H9 (cell line): ENCODE data around the gene DPY30. TPM values are rescaled to one million over a fixed set of nuclear protein-coding genes. Genes with fewer than 3 reads are reported as not detected.

ENCODE experiments used
- DNase-seq: peaks from one replicate; pipeline ENCODE4 v3.0.0-alpha.2; 2017
- H2AFZ ChIP-seq: one replicate; pipeline ENCODE4 v1.6.1; 2013; ENCODE audit warnings: mild to moderate bottlenecking, low read length, control low read depth, moderate library complexity
- H2AK5ac ChIP-seq: 2 replicates; pipeline ENCODE4 v1.6.1; 2013; ENCODE audit warnings: low read length, control low read depth, mixed read lengths; ENCODE audit not compliant: insufficient read length
- H2BK120ac ChIP-seq: one replicate; pipeline ENCODE4 v1.6.1; 2013; ENCODE audit warnings: low read depth, mild to moderate bottlenecking, low read length, control low read depth, inconsistent platforms; ENCODE audit not compliant: poor library complexity, severe bottlenecking
- H2BK12ac ChIP-seq: 2 replicates; pipeline ENCODE4 v1.6.1; 2013; ENCODE audit warnings: low read length, control low read depth, mixed read lengths, low read depth; ENCODE audit not compliant: insufficient read length
- H2BK15ac ChIP-seq: 2 replicates; pipeline ENCODE4 v1.6.1; 2013; ENCODE audit warnings: low read depth, low read length, control low read depth
- H2BK20ac ChIP-seq: one replicate; pipeline ENCODE4 v1.6.1; 2013; ENCODE audit warnings: low read depth, mild to moderate bottlenecking, low read length, control low read depth, inconsistent platforms; ENCODE audit not compliant: poor library complexity, severe bottlenecking
- H2BK5ac ChIP-seq: 2 replicates; pipeline ENCODE4 v1.6.1; 2013; ENCODE audit warnings: low read length, control low read depth, mixed read lengths; ENCODE audit not compliant: insufficient read length
- H3K14ac ChIP-seq: 2 replicates; pipeline ENCODE4 v1.6.1; 2013; ENCODE audit warnings: low read length, control low read depth; ENCODE audit not compliant: insufficient read depth
- H3K18ac ChIP-seq: 2 replicates; pipeline ENCODE4 v1.6.1; 2013; ENCODE audit warnings: low read depth, mild to moderate bottlenecking, mixed read lengths, low read length, control low read depth; ENCODE audit not compliant: insufficient read length
- H3K23ac ChIP-seq: 2 replicates; pipeline ENCODE4 v1.6.1; 2013; ENCODE audit warnings: low read length, control low read depth, mixed read lengths, low read depth; ENCODE audit not compliant: insufficient read length
- H3K23me2 ChIP-seq: 2 replicates; pipeline ENCODE4 v1.6.1; 2013; ENCODE audit warnings: low read depth, mild to moderate bottlenecking, mixed read lengths, low read length, control low read depth; ENCODE audit not compliant: insufficient read length, poor library complexity, severe bottlenecking
- H3K27ac ChIP-seq: 2 replicates; pipeline ENCODE4 v1.5.1; 2013; ENCODE audit warnings: low read length, control low read depth, mixed read lengths, low read depth; ENCODE audit not compliant: insufficient read length
- H3K27me3 ChIP-seq: 2 replicates; pipeline ENCODE4 v1.6.1; 2013; ENCODE audit warnings: low read length, control low read depth, inconsistent platforms; ENCODE audit not compliant: insufficient read depth
- H3K4ac ChIP-seq: 2 replicates; pipeline ENCODE4 v1.6.1; 2013; ENCODE audit warnings: low read depth, mild to moderate bottlenecking, control low read depth, inconsistent platforms, low read length, moderate library complexity
- H3K4me1 ChIP-seq: 2 replicates; pipeline ENCODE4 v1.6.1; 2013; ENCODE audit warnings: low read length, control low read depth, inconsistent platforms; ENCODE audit not compliant: insufficient read depth
- H3K4me2 ChIP-seq: 2 replicates; pipeline ENCODE4 v1.6.1; 2013; ENCODE audit warnings: low read length, control low read depth, mixed read lengths; ENCODE audit not compliant: insufficient read length, insufficient read depth
- H3K56ac ChIP-seq: 2 replicates; pipeline ENCODE4 v1.6.1; 2013; ENCODE audit warnings: low read depth, mild to moderate bottlenecking, mixed read lengths, low read length, control low read depth; ENCODE audit not compliant: insufficient read length
- H3K79me1 ChIP-seq: 2 replicates; pipeline ENCODE4 v1.6.1; 2013; ENCODE audit warnings: low read depth, mild to moderate bottlenecking, moderate library complexity, low read length, control low read depth, inconsistent platforms; ENCODE audit not compliant: insufficient read depth, poor library complexity, severe bottlenecking
- H3K79me2 ChIP-seq: 2 replicates; pipeline ENCODE4 v1.6.1; 2013; ENCODE audit warnings: low read length, control low read depth, inconsistent platforms; ENCODE audit not compliant: insufficient read depth
- H3K9ac ChIP-seq: 2 replicates; pipeline ENCODE4 v1.6.1; 2013; ENCODE audit warnings: low read length, control low read depth, mixed read lengths; ENCODE audit not compliant: insufficient read length; ENCODE audit errors: extremely low read depth
- H3K9me3 ChIP-seq: one replicate; pipeline ENCODE4 v1.6.1; 2013; ENCODE audit warnings: low read depth, low read length, inconsistent platforms; ENCODE audit not compliant: control insufficient read depth
- H3T11ph ChIP-seq: one replicate; pipeline ENCODE4 v1.6.1; 2013; ENCODE audit warnings: mild to moderate bottlenecking, low read length, control low read depth, inconsistent platforms
- H4K20me1 ChIP-seq: one replicate; pipeline ENCODE4 v1.6.1; 2013; ENCODE audit not compliant: control insufficient read depth, insufficient read length, insufficient read depth
- H4K5ac ChIP-seq: 2 replicates; pipeline ENCODE4 v1.6.1; 2013; ENCODE audit warnings: low read depth, mild to moderate bottlenecking, mixed read lengths, low read length, control low read depth; ENCODE audit not compliant: insufficient read length
- H4K8ac ChIP-seq: replicated peaks from 2 replicates; pipeline ENCODE4 v1.6.1; 2013; ENCODE audit warnings: low read length, control low read depth, mixed read lengths, low read depth; ENCODE audit not compliant: insufficient read length
- H4K91ac ChIP-seq: 2 replicates; pipeline ENCODE4 v1.6.1; 2013; ENCODE audit warnings: low read depth, mild to moderate bottlenecking, moderate library complexity, mixed read lengths, low read length, control low read depth; ENCODE audit not compliant: insufficient read length
- H3K27ac Mint-ChIP-seq, 3 experiments: 2 replicates in 2 of 3; 3 replicates in 1 of 3; pipeline ENCODE4 v1.8.0; 2020 to 2021; ENCODE audit warnings: mixed read lengths in 3 of 3, mild to moderate bottlenecking in 1 of 3, moderate library complexity in 1 of 3
- H3K27me3 Mint-ChIP-seq: 2 replicates; pipeline ENCODE4 v1.8.0; 2021; ENCODE audit warnings: low read depth, mild to moderate bottlenecking, moderate library complexity, mixed read lengths
- H3K36me3 Mint-ChIP-seq, 3 experiments: 2 replicates in 2 of 3; 3 replicates in 1 of 3; pipeline ENCODE4 v1.8.0; 2020 to 2021; ENCODE audit warnings: low read depth in 3 of 3, mixed read lengths in 3 of 3; ENCODE audit not compliant: insufficient read depth in 1 of 3
- H3K4me1 Mint-ChIP-seq, 2 experiments: 2 replicates each; pipeline ENCODE4 v1.8.0; 2020; ENCODE audit warnings: mixed read lengths in 2 of 2
- H3K4me3 Mint-ChIP-seq, 2 experiments: 2 replicates in 1 of 2; 3 replicates in 1 of 2; pipeline ENCODE4 v1.8.0; 2020 to 2021; ENCODE audit warnings: mild to moderate bottlenecking in 2 of 2, mixed read lengths in 2 of 2, moderate library complexity in 1 of 2
- H3K9me3 Mint-ChIP-seq, 2 experiments: 2 replicates in 1 of 2; 3 replicates in 1 of 2; pipeline ENCODE4 v1.8.0; 2020; ENCODE audit warnings: mild to moderate bottlenecking in 2 of 2, mixed read lengths in 2 of 2, moderate library complexity in 1 of 2
- CTCF ChIP-seq: fragments of 200-600 bp; sonication (generic); conservative IDR thresholded peaks from 3 replicates; pipeline ENCODE4 v1.8.0; 2021; ENCODE audit warnings: antibody characterized with exemption, mild to moderate bottlenecking
- WGBS: extraction: QIAGEN DNeasy Blood & Tissue Kit; methylation state at CpG from one replicate; pipeline ENCODE4 v1.1.7; 2013; ENCODE audit warnings: missing lambda C conversion rate, low lambda C conversion rate, mixed read lengths; ENCODE audit not compliant: insufficient read length; ENCODE audit errors: extremely low coverage; 5-methylcytosine and 5-hydroxymethylcytosine counted together
- total RNA-seq: library from RNA; stranded (reverse); gene quantifications from 2 replicates; pipeline ENCODE4 v1.2.1, GENCODE V29; 2021

DPY30 gene
- total RNA-seq, 1 experiment from 2014 or later = 148 TPM

- no peak overlapping the region for H2AK5ac ChIP-seq
- no peak for TF ChIP-seq CTCF
- H3K36me3 Mint-ChIP-seq = peaks cover 0 to 3% (median 0%) of the 10 kb centered on the region in 3 experiments; a peak in 1 of 7 replicates
- no peak overlapping the region for H3K4me3 Mint-ChIP-seq
- H3K27ac Mint-ChIP-seq = peak overlapping the region in 1 of 3 experiments; percentile 5; a peak in 3 of 7 replicates
- H3K4me1 ChIP-seq = no peaks in the 10 kb centered on the region
- H3K9me3 ChIP-seq = no peaks in the 10 kb centered on the region
- no peak overlapping the region for H3T11ph ChIP-seq
- H3K4me1 Mint-ChIP-seq = peaks cover 4 to 7% of the 10 kb centered on the region in 2 experiments; a peak in 2 of 4 replicates
- no peaks in the 10 kb centered on the region for H3K27me3 Mint-ChIP-seq
- H3K27me3 ChIP-seq = no peaks in the 10 kb centered on the region
- H3K14ac ChIP-seq = no peak overlapping the region
- H3K9ac ChIP-seq = no peak overlapping the region
- H3K27ac ChIP-seq = no peak overlapping the region
- H3K56ac ChIP-seq = no peak overlapping the region
- H4K20me1 ChIP-seq = no peaks in the 10 kb centered on the region
- peaks cover 9% of the 10 kb centered on the region; the same call in 1 of the 2 replicates for H3K79me2 ChIP-seq
- no peak for DNase-seq
- no peak overlapping the region for H2BK15ac ChIP-seq
- H2BK120ac ChIP-seq = no peak overlapping the region
- no peak overlapping the region for H3K18ac ChIP-seq
- no peak overlapping the region for H2BK5ac ChIP-seq
- H4K8ac ChIP-seq = no peak overlapping the region
- H3K4ac ChIP-seq = no peak overlapping the region
- peaks cover 4% of the 10 kb centered on the region for H3K79me1 ChIP-seq
- no peaks in the 10 kb centered on the region for H3K23me2 ChIP-seq
- no peak overlapping the region for H2BK20ac ChIP-seq
- H4K5ac ChIP-seq = no peak overlapping the region
- no peak overlapping the region for H3K23ac ChIP-seq
- no peak overlapping the region for H3K4me2 ChIP-seq
- H2AFZ ChIP-seq = no peak overlapping the region
- H4K91ac ChIP-seq = no peak overlapping the region
- WGBS = no CpG with 5 or more reads among the region's 4 CpGs
- H3K9me3 Mint-ChIP-seq = no peaks in the 10 kb centered on the region
- H2BK12ac ChIP-seq = no peak overlapping the region
These were observed 40.7 kb downstream of the DPY30 start for GRCh38 chr2:31998731-31999383.
